ENCODE measurements around the gene CPNE8. TPM values are rescaled to one million over a fixed set of nuclear protein-coding genes. Genes with fewer than 3 reads are reported as not detected.

CPNE8 gene
- total RNA-seq, 3 donors from 2014 or later: 23.4 to 31.5 (median 24.7) TPM

DNA sequence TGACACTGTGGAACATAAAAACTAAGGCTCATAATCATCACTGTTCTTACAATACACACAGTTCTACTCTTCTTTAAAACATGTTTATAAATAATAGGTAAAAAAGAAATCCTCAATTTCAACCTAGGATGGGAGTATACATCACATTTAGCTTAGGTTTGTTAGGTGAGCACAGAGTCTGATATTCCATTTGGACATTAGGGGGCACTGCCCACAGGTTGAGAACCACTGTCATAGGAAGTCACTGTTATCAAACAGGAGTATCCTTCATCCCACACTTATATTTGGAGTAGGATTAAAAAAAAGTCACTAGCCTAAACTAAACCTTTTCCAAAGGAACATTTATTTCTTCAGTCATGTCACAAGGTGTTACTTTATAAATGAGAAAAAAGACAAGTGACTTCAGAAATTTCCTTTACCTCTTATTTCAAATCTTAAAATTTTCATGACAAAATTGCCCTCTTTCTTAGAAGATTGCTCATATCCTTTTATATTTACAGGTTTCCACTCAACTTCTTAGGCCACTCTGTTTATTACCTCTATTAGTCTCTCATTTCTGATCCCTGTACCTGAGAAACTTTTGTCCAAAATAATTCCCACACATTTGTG, 240.6 kb downstream of the CPNE8 start:
- peaks cover 12% of the 10 kb centered on the region for H3K9me3 ChIP-seq
- H3K4me3 ChIP-seq: no peak overlapping the region
- DNase-seq (peak in 1 of 3 donors; percentile 62), ATAC-seq (peak; percentile 74)
- intact Hi-C loops (cut with DNase I, micrococcal nuclease): loop anchor here in 1 of 2 donors (5.0 kb wide), 1 partner anchor 243 kb away; the partner anchor contains the start of gene CPNE8
- H3K4me1 ChIP-seq (ENCODE audit: low read depth): no peaks in the 10 kb centered on the region
- TF ChIP-seq, protein P1, sequence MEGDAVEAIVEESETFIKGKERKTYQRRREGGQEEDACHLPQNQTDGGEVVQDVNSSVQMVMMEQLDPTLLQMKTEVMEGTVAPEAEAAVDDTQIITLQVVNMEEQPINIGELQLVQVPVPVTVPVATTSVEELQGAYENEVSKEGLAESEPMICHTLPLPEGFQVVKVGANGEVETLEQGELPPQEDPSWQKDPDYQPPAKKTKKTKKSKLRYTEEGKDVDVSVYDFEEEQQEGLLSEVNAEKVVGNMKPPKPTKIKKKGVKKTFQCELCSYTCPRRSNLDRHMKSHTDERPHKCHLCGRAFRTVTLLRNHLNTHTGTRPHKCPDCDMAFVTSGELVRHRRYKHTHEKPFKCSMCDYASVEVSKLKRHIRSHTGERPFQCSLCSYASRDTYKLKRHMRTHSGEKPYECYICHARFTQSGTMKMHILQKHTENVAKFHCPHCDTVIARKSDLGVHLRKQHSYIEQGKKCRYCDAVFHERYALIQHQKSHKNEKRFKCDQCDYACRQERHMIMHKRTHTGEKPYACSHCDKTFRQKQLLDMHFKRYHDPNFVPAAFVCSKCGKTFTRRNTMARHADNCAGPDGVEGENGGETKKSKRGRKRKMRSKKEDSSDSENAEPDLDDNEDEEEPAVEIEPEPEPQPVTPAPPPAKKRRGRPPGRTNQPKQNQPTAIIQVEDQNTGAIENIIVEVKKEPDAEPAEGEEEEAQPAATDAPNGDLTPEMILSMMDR (IDR thresholded peaks at IDR 0.05): peak; percentile 37
- H3K36me3 ChIP-seq (ENCODE audit: low read depth): no peaks in the 10 kb centered on the region

DNA sequence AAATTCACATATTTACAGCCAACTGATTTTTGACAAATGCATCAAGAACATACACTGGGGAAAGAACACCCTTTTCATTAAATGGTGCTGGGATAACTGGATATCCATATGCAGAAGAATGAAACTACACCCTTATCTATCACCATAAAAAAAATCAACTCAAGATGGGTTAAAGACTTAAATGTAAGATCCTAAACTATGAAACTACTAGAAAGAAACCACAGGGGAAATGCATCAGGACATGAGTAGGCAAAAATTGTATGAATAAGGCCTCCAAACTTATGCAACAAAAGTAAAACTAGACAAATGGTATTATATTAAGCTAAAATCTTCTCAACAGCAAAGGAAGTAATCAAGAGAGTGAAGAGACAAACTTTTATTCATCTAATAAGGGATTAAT, 242.6 kb downstream of the CPNE8 start:
- peaks cover 12% of the 10 kb centered on the region for H3K9me3 ChIP-seq
- DNase-seq (no peak), ATAC-seq (no peak)
- intact Hi-C loops (cut with DNase I, micrococcal nuclease): no loop called here
- no peaks in the 10 kb centered on the region for H3K36me3 ChIP-seq (ENCODE audit: low read depth)
- H3K4me3 ChIP-seq: no peak overlapping the region
- no peaks in the 10 kb centered on the region for H3K4me1 ChIP-seq (ENCODE audit: low read depth)
- TF ChIP-seq, protein P1 (IDR thresholded peaks at IDR 0.05): no peak

GRCh38 chr12:38653650-38654049, 251.7 kb downstream of the CPNE8 start:
- H3K9me3 ChIP-seq: no peaks in the 10 kb centered on the region
- no peaks in the 10 kb centered on the region for H3K36me3 ChIP-seq (ENCODE audit: low read depth)
- no peak for ATAC-seq
- intact Hi-C loops (cut with DNase I, micrococcal nuclease): no loop called here
- H3K4me3 ChIP-seq: no peak overlapping the region
- no peak for DNase-seq
- TF ChIP-seq, protein P1 (IDR thresholded peaks at IDR 0.05): no peak
- H3K4me1 ChIP-seq (ENCODE audit: low read depth): no peaks in the 10 kb centered on the region

GRCh38 chr12:38648813-38649212, 256.6 kb downstream of the CPNE8 start:
- intact Hi-C loops (cut with DNase I, micrococcal nuclease): no loop called here
- TF ChIP-seq, protein P1 (IDR thresholded peaks at IDR 0.05): no peak
- Histone ChIP-seq H3K36me3 (ENCODE audit: low read depth) (no peaks in the 10 kb centered on the region), H3K4me1 (ENCODE audit: low read depth) (no peaks in the 10 kb centered on the region), H3K9me3 (no peaks in the 10 kb centered on the region), H3K4me3 (no peak overlapping the region)
- ATAC-seq (no peak), DNase-seq (no peak)

DNA sequence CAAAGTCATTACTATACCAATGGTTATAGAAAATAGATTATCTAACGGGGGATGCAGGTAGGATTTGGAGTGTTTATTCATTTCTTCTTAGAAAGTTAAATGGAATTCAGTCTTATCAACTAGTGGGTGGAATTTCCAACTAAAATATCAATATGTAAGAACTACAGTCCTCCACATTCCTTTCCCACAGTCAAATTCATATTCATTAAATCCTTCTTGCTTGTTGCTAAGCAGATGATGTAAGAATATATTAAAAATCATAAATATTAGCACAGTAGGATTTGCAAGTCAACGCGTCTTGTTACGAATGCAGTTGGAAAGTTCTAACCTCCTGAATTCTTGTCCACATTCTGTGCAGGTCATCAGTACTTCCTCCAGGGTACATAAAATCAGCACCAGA, 259.2 kb downstream of the CPNE8 start:
- TF ChIP-seq, protein P1 (IDR thresholded peaks at IDR 0.05): no peak
- intact Hi-C loops (cut with DNase I, micrococcal nuclease): no loop called here
- Histone ChIP-seq H3K9me3 (no peaks in the 10 kb centered on the region), H3K4me1 (ENCODE audit: low read depth) (no peaks in the 10 kb centered on the region), H3K4me3 (no peak overlapping the region), H3K36me3 (ENCODE audit: low read depth) (no peaks in the 10 kb centered on the region)
- DNase-seq (no peak), ATAC-seq (no peak)

- TF ChIP-seq, protein P1 (IDR thresholded peaks at IDR 0.05): no peak
- intact Hi-C loops (cut with DNase I, micrococcal nuclease): no loop called here
- no peak for ATAC-seq
Measured at GRCh38 chr12:38639625-38640024, 265.8 kb downstream of the CPNE8 start.

More at GRCh38 chr12:38639625-38640024, 265.8 kb downstream of the CPNE8 start:
- DNase-seq: no peak
- Histone ChIP-seq H3K9me3 (no peaks in the 10 kb centered on the region), H3K36me3 (ENCODE audit: low read depth) (no peaks in the 10 kb centered on the region), H3K4me1 (ENCODE audit: low read depth) (no peaks in the 10 kb centered on the region), H3K4me3 (no peak overlapping the region)

Measured in mucosa of descending colon (tissue), 3 donors.